ENCODE data around the gene RGS13.

RGS13 gene, protein sequence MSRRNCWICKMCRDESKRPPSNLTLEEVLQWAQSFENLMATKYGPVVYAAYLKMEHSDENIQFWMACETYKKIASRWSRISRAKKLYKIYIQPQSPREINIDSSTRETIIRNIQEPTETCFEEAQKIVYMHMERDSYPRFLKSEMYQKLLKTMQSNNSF

DNA sequence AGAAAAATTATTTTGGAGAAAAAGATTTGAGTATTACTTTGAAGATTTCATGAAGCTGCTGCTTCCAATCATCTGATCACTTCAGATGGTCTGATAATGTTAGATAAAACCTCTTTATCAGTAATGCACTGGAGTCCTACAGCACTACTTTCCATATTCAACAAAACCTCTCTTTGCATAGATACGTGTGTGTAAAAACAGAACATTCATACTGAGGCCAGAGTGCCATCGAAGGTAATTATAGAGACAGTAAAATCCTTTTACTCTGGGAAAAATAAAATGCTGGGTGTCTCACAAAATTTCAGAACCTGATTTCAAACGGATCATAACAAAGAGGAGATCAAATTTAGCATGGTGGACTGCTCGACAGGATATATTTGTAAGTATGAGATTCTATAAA is at the start of gene RGS13:
Gene RGS13 (plus strand): TSS at position 209 of the 400 bp plus-strand sequence. CDS start 8,188 bp downstream, outside the sequence.
- TF ChIP-seq ZFX (IDR thresholded peaks at IDR 0.05) = no peak
- TF ChIP-seq, protein P1, sequence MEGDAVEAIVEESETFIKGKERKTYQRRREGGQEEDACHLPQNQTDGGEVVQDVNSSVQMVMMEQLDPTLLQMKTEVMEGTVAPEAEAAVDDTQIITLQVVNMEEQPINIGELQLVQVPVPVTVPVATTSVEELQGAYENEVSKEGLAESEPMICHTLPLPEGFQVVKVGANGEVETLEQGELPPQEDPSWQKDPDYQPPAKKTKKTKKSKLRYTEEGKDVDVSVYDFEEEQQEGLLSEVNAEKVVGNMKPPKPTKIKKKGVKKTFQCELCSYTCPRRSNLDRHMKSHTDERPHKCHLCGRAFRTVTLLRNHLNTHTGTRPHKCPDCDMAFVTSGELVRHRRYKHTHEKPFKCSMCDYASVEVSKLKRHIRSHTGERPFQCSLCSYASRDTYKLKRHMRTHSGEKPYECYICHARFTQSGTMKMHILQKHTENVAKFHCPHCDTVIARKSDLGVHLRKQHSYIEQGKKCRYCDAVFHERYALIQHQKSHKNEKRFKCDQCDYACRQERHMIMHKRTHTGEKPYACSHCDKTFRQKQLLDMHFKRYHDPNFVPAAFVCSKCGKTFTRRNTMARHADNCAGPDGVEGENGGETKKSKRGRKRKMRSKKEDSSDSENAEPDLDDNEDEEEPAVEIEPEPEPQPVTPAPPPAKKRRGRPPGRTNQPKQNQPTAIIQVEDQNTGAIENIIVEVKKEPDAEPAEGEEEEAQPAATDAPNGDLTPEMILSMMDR (conservative IDR thresholded peaks at IDR 0.05) = no peak
- no peak within 1 kb of the TSS for H3K27ac ChIP-seq

DNA sequence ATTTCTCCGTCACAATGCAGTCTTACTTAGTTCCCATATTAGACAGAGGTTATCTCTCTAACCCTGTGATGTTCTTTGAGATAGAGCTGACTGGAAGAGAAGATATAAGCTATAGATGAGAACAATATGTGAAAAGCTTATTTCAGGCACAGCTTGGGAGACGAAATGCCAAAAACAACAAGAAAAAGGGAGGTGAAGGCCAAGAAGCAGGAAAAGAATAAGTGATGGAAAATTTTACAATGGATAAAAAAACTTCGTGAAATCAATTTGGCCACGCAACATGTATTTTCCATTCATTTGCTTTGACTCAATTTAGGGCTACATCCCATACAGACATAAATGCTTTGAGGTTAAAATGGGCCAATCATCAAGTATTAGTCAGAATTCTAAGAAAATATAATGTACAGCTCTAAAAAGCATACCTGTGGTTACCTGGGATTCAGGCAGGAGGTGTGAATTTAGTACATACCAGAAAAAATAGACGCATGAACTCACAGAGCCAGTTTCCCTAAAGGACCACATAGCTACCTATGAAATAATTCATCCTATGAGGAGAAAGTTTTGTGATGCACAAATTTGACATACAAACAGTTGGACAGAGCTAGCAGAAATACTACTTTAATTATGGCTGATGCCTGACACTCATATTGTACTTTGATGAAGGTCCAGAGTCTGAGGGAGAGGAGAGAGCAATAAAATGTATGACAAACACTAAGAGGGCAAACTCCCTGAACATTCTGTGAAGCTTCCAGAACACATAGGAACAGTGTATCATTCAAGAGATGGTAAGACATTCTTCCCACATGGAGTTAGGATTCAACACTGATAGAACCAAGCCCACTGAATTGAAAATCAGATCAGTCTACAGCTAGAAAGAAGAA is 48.3 kb upstream of the RGS13 start:
- no peak overlapping the region for H3K27ac ChIP-seq
- TF ChIP-seq, protein P1 (conservative IDR thresholded peaks at IDR 0.05) = no peak
- no peak for TF ChIP-seq ZFX (IDR thresholded peaks at IDR 0.05)

DNA sequence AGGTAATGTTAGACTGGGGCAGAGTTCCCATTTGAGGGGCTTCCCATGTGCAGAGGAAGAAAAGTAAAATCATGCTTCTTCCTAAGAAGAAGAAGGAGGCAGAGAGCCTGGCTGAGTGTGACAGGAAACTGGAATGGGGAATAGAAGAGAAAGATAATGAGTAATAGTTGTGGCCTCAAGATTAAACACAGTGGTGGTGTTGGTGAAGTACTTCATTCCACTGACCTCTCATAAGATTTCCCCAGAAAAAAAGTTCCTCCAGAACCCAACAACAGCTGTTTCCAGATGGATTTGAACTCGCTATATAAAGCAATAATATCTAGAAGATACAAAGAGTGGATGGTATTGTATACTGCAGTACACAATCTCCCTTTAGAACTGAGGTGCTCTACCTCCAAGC is 47.4 kb upstream of the RGS13 start:
- TF ChIP-seq, protein P1 (conservative IDR thresholded peaks at IDR 0.05) = no peak
- TF ChIP-seq ZFX (IDR thresholded peaks at IDR 0.05) = no peak
- no peak overlapping the region for H3K27ac ChIP-seq

DNA sequence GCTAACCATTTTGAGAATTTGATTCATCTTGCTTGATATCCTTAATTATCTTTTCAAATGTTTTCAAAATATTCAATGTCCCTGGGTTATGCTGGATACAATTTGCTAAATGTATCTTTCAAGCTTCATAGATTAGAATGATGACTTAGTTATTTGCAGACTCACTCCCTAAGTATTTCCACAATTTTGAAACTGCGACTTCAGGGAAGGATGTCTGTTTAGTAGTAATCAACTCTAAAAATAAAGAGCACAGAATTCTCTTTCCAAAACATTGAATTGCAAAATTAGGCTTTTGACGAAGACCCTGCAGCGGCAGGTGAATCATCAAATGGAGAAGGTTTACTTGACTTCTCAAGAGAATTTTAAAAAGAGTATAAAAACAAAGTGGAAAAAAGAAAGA is 46.1 kb upstream of the RGS13 start:
- TF ChIP-seq, protein P1 (conservative IDR thresholded peaks at IDR 0.05) = no peak
- no peak for TF ChIP-seq ZFX (IDR thresholded peaks at IDR 0.05)

DNA sequence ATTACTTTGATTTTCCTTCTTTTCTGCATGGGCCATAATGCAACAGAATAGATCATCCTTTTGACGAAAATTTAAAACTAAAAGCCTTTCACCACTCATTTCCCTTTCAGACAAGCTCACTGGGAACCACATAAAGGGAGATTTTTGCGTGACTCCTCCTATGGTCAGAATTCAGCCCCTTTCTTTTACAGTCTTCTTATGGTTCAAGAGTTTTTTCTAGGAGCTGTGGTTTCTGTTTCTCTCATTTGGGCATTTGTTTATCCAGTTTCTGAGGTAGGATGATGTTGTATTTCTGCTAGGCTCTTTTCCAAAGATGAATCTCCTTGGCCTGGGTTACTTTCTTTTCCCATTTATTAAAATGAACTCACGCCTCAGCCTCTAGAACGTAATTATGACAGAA is 43.4 kb upstream of the RGS13 start:
- H3K27ac ChIP-seq = no peak overlapping the region
- no peak for TF ChIP-seq ZFX (IDR thresholded peaks at IDR 0.05)
- TF ChIP-seq, protein P1 (conservative IDR thresholded peaks at IDR 0.05) = no peak

More for the DNA sequence above, 46.1 kb upstream of the RGS13 start:
- no peak overlapping the region for H3K27ac ChIP-seq

DNA sequence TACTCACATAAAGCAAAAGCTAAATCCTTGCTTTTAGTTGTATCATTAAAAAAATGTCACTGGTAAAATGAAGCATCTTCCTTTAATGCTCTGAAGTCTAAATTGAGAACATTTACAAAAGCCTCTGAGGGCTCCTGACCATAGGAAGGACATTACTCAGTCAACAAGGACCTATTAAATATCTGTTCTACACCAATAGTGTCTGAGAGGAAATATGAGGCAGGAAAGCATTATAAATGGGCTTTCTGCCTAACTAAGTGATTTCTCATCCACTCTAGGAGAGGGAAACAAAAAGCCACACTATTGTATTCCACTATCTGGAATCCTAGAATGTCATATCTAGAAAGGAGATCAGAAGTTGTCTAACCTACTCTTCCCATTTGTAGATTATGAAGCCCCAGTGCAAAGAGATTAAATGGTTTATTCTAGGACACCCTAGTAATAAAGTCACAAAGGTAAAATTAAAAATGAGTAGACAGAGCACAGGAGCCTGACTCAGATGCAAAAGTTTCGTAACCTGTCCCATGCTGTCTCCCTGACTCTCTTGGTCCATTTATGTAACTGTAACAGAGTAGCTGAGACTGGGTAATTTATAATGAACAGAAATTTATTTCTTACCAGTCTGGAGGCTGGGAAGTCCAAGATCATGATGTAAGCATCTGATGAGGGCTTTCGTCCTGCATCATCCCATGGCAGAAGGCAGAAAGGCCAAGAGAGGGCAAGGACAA is 42.8 kb upstream of the RGS13 start:
- no peak overlapping the region for H3K27ac ChIP-seq
- TF ChIP-seq ZFX (IDR thresholded peaks at IDR 0.05) = no peak

DNA sequence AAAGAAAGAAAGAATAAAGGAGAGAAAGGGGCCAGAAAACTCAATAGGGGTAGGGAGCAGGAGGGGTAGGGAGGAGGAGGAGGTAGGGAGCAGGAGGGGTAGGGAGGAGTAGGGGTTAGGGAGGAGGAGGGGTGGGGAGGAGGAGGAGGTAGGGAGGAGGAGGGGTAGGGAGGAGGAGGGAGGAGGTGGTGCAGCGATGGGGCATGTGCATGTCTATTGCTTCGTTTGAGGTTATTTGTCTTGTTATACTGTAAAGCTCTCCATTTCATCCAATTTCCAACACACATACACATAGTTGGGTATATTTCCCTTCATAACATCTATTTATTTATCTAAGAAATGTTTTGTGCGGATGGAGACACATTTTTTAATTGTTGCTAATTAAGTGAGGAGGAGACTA is 40.6 kb upstream of the RGS13 start:
- TF ChIP-seq, protein P1 (conservative IDR thresholded peaks at IDR 0.05) = no peak
- no peak for TF ChIP-seq ZFX (IDR thresholded peaks at IDR 0.05)
- H3K27ac ChIP-seq = no peak overlapping the region
